H1 (cell line): Measurements from ENCODE around the gene CPD. TPM values are rescaled to one million over a fixed set of nuclear protein-coding genes. Genes with fewer than 3 reads are reported as not detected.

Source experiments
- CTCF ChIA-PET: fragments of 300-600 bp; sonication (Branson Sonifier 250); formaldehyde crosslinking; loops from one replicate; lab custom pipeline; 2021; ENCODE audit not compliant: partially characterized antibody; lab: Charles Lee
- POLR2A ChIA-PET: fragments of 300-600 bp; sonication (Branson Sonifier 250); formaldehyde crosslinking; loops from one replicate; lab custom pipeline; 2021; ENCODE audit warnings: inconsistent platforms; ENCODE audit not compliant: partially characterized antibody; lab: Charles Lee
- DNase-seq, 2 experiments: peaks; one replicate each; pipeline versions ENCODE4 v3.0.0 to v3.0.0-alpha.2; 2010 to 2022; ENCODE audit warnings: low spot score in 2 of 2, low read depth in 1 of 2, mixed read lengths in 1 of 2
- FAIRE-seq: peaks from 2 replicates; lab custom pipeline; 2011; peaks lifted over from hg19 to GRCh38; lab: Jason Lieb, UNC
- H2AFZ ChIP-seq: 2 replicates; pipeline ENCODE4 v1.8.1; 2012; ENCODE audit warnings: low read length, inconsistent platforms
- H2AK5ac ChIP-seq: 2 replicates; pipeline ENCODE4 v1.6.1; 2013; ENCODE audit warnings: low read depth, low read length
- H2BK120ac ChIP-seq: replicated peaks from 2 replicates; pipeline ENCODE3; 2013; ENCODE audit warnings: low read depth, low read length, inconsistent platforms
- H2BK12ac ChIP-seq: 2 replicates; pipeline ENCODE4 v1.6.1; 2013; ENCODE audit warnings: low read depth, low read length
- H2BK15ac ChIP-seq: 2 replicates; pipeline ENCODE4 v1.6.1; 2013; ENCODE audit warnings: low read length
- H2BK20ac ChIP-seq: 2 replicates; pipeline ENCODE4 v1.6.1; 2013; ENCODE audit warnings: low read length
- H2BK5ac ChIP-seq: 2 replicates; pipeline ENCODE4 v1.6.1; 2013; ENCODE audit warnings: low read depth, low read length
- H3K14ac ChIP-seq: 2 replicates; pipeline ENCODE4 v1.6.1; 2013; ENCODE audit warnings: inconsistent platforms; ENCODE audit not compliant: insufficient read length
- H3K18ac ChIP-seq: 2 replicates; pipeline ENCODE4 v1.6.1; 2013; ENCODE audit warnings: low read length; ENCODE audit errors: extremely low read depth
- H3K23ac ChIP-seq: 2 replicates; pipeline ENCODE4 v1.6.1; 2013; ENCODE audit warnings: inconsistent platforms; ENCODE audit not compliant: insufficient read length
- H3K23me2 ChIP-seq: 2 replicates; pipeline ENCODE4 v1.6.1; 2013; ENCODE audit warnings: low read depth, low read length
- H3K27ac ChIP-seq: 2 replicates; pipeline ENCODE4 v1.6.1; 2011; ENCODE audit warnings: low read depth, low read length, inconsistent platforms
- H3K27me3 ChIP-seq, 4 experiments: replicated peaks in 1 of 4; 1 replicate in 1 of 4; 2 replicates in 3 of 4; pipeline versions ENCODE4 v1.6.1 to v1.8.1; 2011 to 2013; ENCODE audit warnings: low read length in 3 of 4, mild to moderate bottlenecking in 3 of 4, inconsistent platforms in 2 of 4, mixed read lengths in 2 of 4, moderate library complexity in 1 of 4; ENCODE audit not compliant: control insufficient read depth in 3 of 4, insufficient read depth in 3 of 4; ENCODE audit errors: extremely low read depth in 1 of 4
- H3K36me3 ChIP-seq, 4 experiments: 2 replicates each; pipeline versions ENCODE4 v1.6.1 to v1.8.1; 2011 to 2013; ENCODE audit warnings: mild to moderate bottlenecking in 4 of 4, low read length in 3 of 4, moderate library complexity in 2 of 4, control low read depth in 1 of 4, inconsistent platforms in 1 of 4; ENCODE audit not compliant: insufficient read depth in 4 of 4, control insufficient read depth in 2 of 4
- H3K4ac ChIP-seq: replicated peaks from 2 replicates; pipeline ENCODE3; 2013; ENCODE audit warnings: low read length, low read depth, mixed read lengths, inconsistent platforms; ENCODE audit not compliant: insufficient read length
- H3K4me1 ChIP-seq, 4 experiments: replicated peaks in 1 of 4; 1 replicate in 1 of 4; 2 replicates in 3 of 4; pipeline versions ENCODE4 v1.6.1 to v1.8.1; 2011 to 2013; ENCODE audit warnings: low read length in 3 of 4, inconsistent platforms in 2 of 4, mixed read lengths in 1 of 4; ENCODE audit not compliant: insufficient read depth in 4 of 4, control insufficient read depth in 3 of 4
- H3K4me2 ChIP-seq, 2 experiments: 2 replicates each; pipeline versions ENCODE4 v1.6.1 to v1.8.1; 2011 to 2013; ENCODE audit warnings: low read depth in 2 of 2, low read length in 2 of 2, control low read depth in 1 of 2, inconsistent platforms in 1 of 2, mild to moderate bottlenecking in 1 of 2; ENCODE audit not compliant: insufficient read depth in 1 of 2
- H3K4me3 ChIP-seq, 4 experiments: fragments of 200-600, 300-600 bp in 1 of 4; sonication (generic), shearing (Covaris generic), sonication (Bioruptor Twin) in 1 of 4; 2 replicates each; pipeline versions ENCODE4 v1.5.1 to v1.8.1; 2011 to 2016; ENCODE audit warnings: low read length in 4 of 4, low read depth in 3 of 4, control low read depth in 2 of 4, inconsistent platforms in 2 of 4, mild to moderate bottlenecking in 2 of 4, mixed read lengths in 1 of 4, moderate library complexity in 1 of 4; ENCODE audit not compliant: insufficient read depth in 2 of 4; ENCODE audit errors: extremely low read depth in 1 of 4
- H3K56ac ChIP-seq: replicated peaks from 2 replicates; pipeline ENCODE3; 2013; ENCODE audit warnings: low read depth, mild to moderate bottlenecking, mixed read lengths, low read length, inconsistent platforms; ENCODE audit not compliant: insufficient read length
- H3K79me1 ChIP-seq: 2 replicates; pipeline ENCODE4 v1.6.1; 2013; ENCODE audit warnings: low read depth, low read length, control low read depth
- H3K79me2 ChIP-seq, 2 experiments: 2 replicates each; pipeline versions ENCODE4 v1.6.1 to v1.8.1; 2012 to 2013; ENCODE audit warnings: low read length in 2 of 2, mild to moderate bottlenecking in 2 of 2, inconsistent platforms in 1 of 2; ENCODE audit not compliant: insufficient read depth in 2 of 2, control insufficient read depth in 1 of 2
- H3K9ac ChIP-seq, 4 experiments: replicated peaks in 1 of 4; 1 replicate in 1 of 4; 2 replicates in 3 of 4; pipeline versions ENCODE4 v1.6.1 to v1.8.1; 2011 to 2013; ENCODE audit warnings: low read depth in 3 of 4, low read length in 3 of 4, control low read depth in 2 of 4, mild to moderate bottlenecking in 2 of 4, moderate library complexity in 2 of 4, inconsistent platforms in 1 of 4; ENCODE audit errors: extremely low read depth in 1 of 4
- H3K9me3 ChIP-seq, 2 experiments: 2 replicates each; pipeline versions ENCODE4 v1.6.1 to v1.8.1; 2012 to 2013; ENCODE audit warnings: mild to moderate bottlenecking in 2 of 2, moderate library complexity in 2 of 2, control low read depth in 1 of 2, inconsistent platforms in 1 of 2, low read depth in 1 of 2, low read length in 1 of 2, mixed read lengths in 1 of 2; ENCODE audit not compliant: insufficient read depth in 2 of 2
- H4K20me1 ChIP-seq, 2 experiments: replicated peaks in 1 of 2; 2 replicates each; pipeline versions ENCODE3 to v1.8.1; 2011 to 2013; ENCODE audit warnings: inconsistent platforms in 2 of 2, low read length in 2 of 2, mild to moderate bottlenecking in 1 of 2; ENCODE audit not compliant: insufficient read depth in 2 of 2, control insufficient read depth in 1 of 2
- H4K5ac ChIP-seq: 2 replicates; pipeline ENCODE4 v1.6.1; 2013; ENCODE audit warnings: low read length, low read depth, mixed read lengths, inconsistent platforms; ENCODE audit not compliant: insufficient read length
- H4K8ac ChIP-seq: 2 replicates; pipeline ENCODE4 v1.8.0; 2013; ENCODE audit warnings: mild to moderate bottlenecking, moderate library complexity, low read length, inconsistent platforms; ENCODE audit not compliant: insufficient read depth; ENCODE audit errors: extremely low read depth
- H4K91ac ChIP-seq: replicated peaks from 2 replicates; pipeline ENCODE3; 2013; ENCODE audit warnings: low read length, mixed read lengths, inconsistent platforms; ENCODE audit not compliant: insufficient read length
- BCL11A ChIP-seq, 2 experiments: IDR thresholded peaks; one replicate each; pipeline ENCODE4 v1.6.1; 2011; ENCODE audit warnings: low read depth in 2 of 2, low read length in 2 of 2, mild to moderate bottlenecking in 2 of 2
- BRCA1 ChIP-seq: IDR thresholded peaks from 2 replicates; pipeline ENCODE4 v1.6.1; 2012; ENCODE audit warnings: low read depth, low read length, improper control_type of control experiment
- EGR1 ChIP-seq: IDR thresholded peaks from 2 replicates; pipeline ENCODE4 v1.6.1; 2011; ENCODE audit warnings: low read depth, low read length, borderline replicate concordance
- EP300 ChIP-seq, 2 experiments: IDR thresholded peaks; 1 replicate in 1 of 2; 2 replicates in 1 of 2; pipeline ENCODE4 v1.6.1; 2011 to 2012; ENCODE audit warnings: low read depth in 2 of 2, low read length in 2 of 2, mild to moderate bottlenecking in 2 of 2, borderline replicate concordance in 1 of 2, inconsistent platforms in 1 of 2, moderate library complexity in 1 of 2
- FOSL1 ChIP-seq: IDR thresholded peaks from 2 replicates; pipeline ENCODE4 v1.6.1; 2011; ENCODE audit warnings: mild to moderate bottlenecking, low read depth, low read length, moderate library complexity; ENCODE audit not compliant: insufficient read depth
- KDM1A ChIP-seq: fragments of 200-600, 300-600 bp; sonication (generic); IDR thresholded peaks from 2 replicates; pipeline ENCODE4 v1.7.1; 2016; ENCODE audit warnings: mild to moderate bottlenecking, low read length, borderline replicate concordance
- KDM5A ChIP-seq: fragments of 200-600 bp; IDR thresholded peaks from 2 replicates; pipeline ENCODE4 v1.7.1; 2012; ENCODE audit warnings: mild to moderate bottlenecking, low read length, inconsistent platforms, mixed read lengths
- NRF1 ChIP-seq: IDR thresholded peaks from 2 replicates; pipeline ENCODE4 v1.6.1; 2011; ENCODE audit warnings: mild to moderate bottlenecking, low read depth, low read length, improper control_type of control experiment
- POLR2AphosphoS5 ChIP-seq: IDR thresholded peaks from 2 replicates; pipeline ENCODE4 v1.6.1; 2011; ENCODE audit warnings: low read depth, low read length
- SRF ChIP-seq: IDR thresholded peaks from 2 replicates; pipeline ENCODE4 v1.6.1; 2011; ENCODE audit warnings: mild to moderate bottlenecking, low read depth, low read length, moderate library complexity
- WGBS, 2 experiments: shearing (Covaris generic) in 1 of 2; methylation state at CpG; one replicate each; pipeline versions ENCODE4 v1.1.6 to v1.1.7; 2013 to 2015; ENCODE audit warnings: low lambda C conversion rate in 2 of 2, mixed read lengths in 2 of 2, inconsistent platforms in 1 of 2, low coverage in 1 of 2, missing lambda C conversion rate in 1 of 2; ENCODE audit not compliant: insufficient replicate concordance in 2 of 2, insufficient coverage in 1 of 2, insufficient read length in 1 of 2; ENCODE audit errors: extremely low coverage in 1 of 2, missing lambda C conversion rate in 1 of 2; 5-methylcytosine and 5-hydroxymethylcytosine counted together
- polyA plus RNA-seq, 7 experiments: library from polyadenylated mRNA; depleted of rRNA in 3 of 7; stranded (reverse) in 5 of 7; unstranded in 2 of 7; fragments of >200 nt in 5 of 7; fragments of 200-250 nt in 2 of 7; gene quantifications; 1 replicate in 5 of 7; 2 replicates in 1 of 7; 4 replicates in 1 of 7; pipeline versions ENCODE4 v1.2.1 to v1.2.3, GENCODE V29; 2011 to 2013; ENCODE audit warnings: missing spikeins in 2 of 7, mixed read lengths in 2 of 7
- total RNA-seq: library from RNA; stranded (reverse); fragmentation: NEBNext Ultra II Directional; extraction: Animal tissue kit (Norgen Biotek cat#: 25700); gene quantifications from 2 replicates; pipeline ENCODE4 v1.2.1, GENCODE V29; 2021
- TF ChIP-seq, protein P1 (sequence below): IDR thresholded peaks from 2 replicates; pipeline ENCODE4 v1.6.1; 2012; ENCODE audit warnings: low read length, inconsistent platforms

The CPD gene
- total and polyA plus RNA-seq, 2 of the 8 experiments (the other 6 are each of a cell fraction or from before 2014, with no cell fraction given): 8.6 to 46.2 TPM

GRCh38 chr17:30332057-30332542 is 46.6 kb upstream of the CPD start:
- Histone ChIP-seq H3K4ac (no peak overlapping the region), H3K23me2 (no peaks in the 10 kb centered on the region), H3K9me3 (no peaks in the 10 kb centered on the region), H3K23ac (no peak overlapping the region), H3K4me2 (no peak overlapping the region), H3K79me1 (no peaks in the 10 kb centered on the region), H3K18ac (no peak overlapping the region), H2BK20ac (no peak overlapping the region), H3K4me1 (no peaks in the 10 kb centered on the region), H2BK12ac (no peak overlapping the region), H2BK120ac (no peak overlapping the region), H3K56ac (no peak overlapping the region), H2BK15ac (no peak overlapping the region), H3K36me3 (no peaks in the 10 kb centered on the region), H2AFZ (no peak overlapping the region), H3K14ac (no peak overlapping the region), H2BK5ac (no peak overlapping the region), H3K9ac (no peak overlapping the region), H2AK5ac (no peak overlapping the region), H4K20me1 (no peaks in the 10 kb centered on the region), H4K8ac (no peak overlapping the region), H3K79me2 (no peaks in the 10 kb centered on the region), H3K4me3 (no peak overlapping the region), H4K91ac (no peak overlapping the region), H4K5ac (no peak overlapping the region), H3K27me3 (no peaks in the 10 kb centered on the region), H3K27ac (no peak overlapping the region)
- POLR2A ChIA-PET: no interaction called here
- no peak for FAIRE-seq
- WGBS, 2 experiments: 87% methylated on average over 4 of the region's 4 CpGs; no CpG with 5 or more reads in 1 of the 2 experiments
- DNase-seq: no peak
- CTCF ChIA-PET: interaction anchor here (2.4 kb wide), 1 partner anchor 8 kb away, joined by 15 read pairs; no protein-coding TSS in a partner anchor
- TF ChIP-seq BRCA1 (no peak), NRF1 (no peak), KDM5A (no peak), BCL11A (IDR thresholded peaks at IDR 0.05; ENCODE audit: low read depth in 2 of 2, low read length in 2 of 2) (no peak), KDM1A (no peak), POLR2AphosphoS5 (no peak), SRF (no peak), FOSL1 (no peak), EGR1 (no peak), EP300 (IDR thresholded peaks at IDR 0.05; ENCODE audit: borderline replicate concordance in 1 of 2, low read depth in 2 of 2, low read length in 2 of 2) (no peak)
- TF ChIP-seq, protein P1, sequence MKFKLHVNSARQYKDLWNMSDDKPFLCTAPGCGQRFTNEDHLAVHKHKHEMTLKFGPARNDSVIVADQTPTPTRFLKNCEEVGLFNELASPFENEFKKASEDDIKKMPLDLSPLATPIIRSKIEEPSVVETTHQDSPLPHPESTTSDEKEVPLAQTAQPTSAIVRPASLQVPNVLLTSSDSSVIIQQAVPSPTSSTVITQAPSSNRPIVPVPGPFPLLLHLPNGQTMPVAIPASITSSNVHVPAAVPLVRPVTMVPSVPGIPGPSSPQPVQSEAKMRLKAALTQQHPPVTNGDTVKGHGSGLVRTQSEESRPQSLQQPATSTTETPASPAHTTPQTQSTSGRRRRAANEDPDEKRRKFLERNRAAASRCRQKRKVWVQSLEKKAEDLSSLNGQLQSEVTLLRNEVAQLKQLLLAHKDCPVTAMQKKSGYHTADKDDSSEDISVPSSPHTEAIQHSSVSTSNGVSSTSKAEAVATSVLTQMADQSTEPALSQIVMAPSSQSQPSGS: no peak
